ENCODE results near the gene CTSL.
"Not testable (repeated sequence)": the region's sequence is repeated elsewhere in the genome, so short reads cannot be mapped to it uniquely, and the experiment has no call there.

Gene CTSL

GRCh38 chr9:87751868-87752267 lies 25.9 kb downstream of the CTSL start:
- Histone ChIP-seq H3K9me3 (ENCODE audit: control insufficient read depth, insufficient read depth, low read length) (no peaks in the 10 kb centered on the region), H3K9me2 (replicated peaks; ENCODE audit: control insufficient read depth, low read length) (no peaks in the 10 kb centered on the region), H3K79me2 (ENCODE audit: control insufficient read depth, low read length) (no peaks in the 10 kb centered on the region), H4K20me1 (ENCODE audit: control insufficient read depth, insufficient read depth, low read depth, low read length) (no peaks in the 10 kb centered on the region), H3K4me2 (ENCODE audit: low read length) (no peak overlapping the region), H3K27me3 (ENCODE audit: control insufficient read depth, low read length) (no peaks in the 10 kb centered on the region), H3F3A (ENCODE audit: control insufficient read depth, insufficient read depth) (no peaks in the 10 kb centered on the region), H3K4me1 (ENCODE audit: control insufficient read depth, low read length) (no peaks in the 10 kb centered on the region), H3K4me3 (ENCODE audit: low read length) (no peak overlapping the region), H3K36me3 (ENCODE audit: control insufficient read depth, low read length) (no peaks in the 10 kb centered on the region), H3K27ac (ENCODE audit: low read depth, low read length) (no peak overlapping the region)
- TF ChIP-seq EZH2phosphoT487 (IDR thresholded peaks at IDR 0.05; ENCODE audit: borderline replicate concordance, low read length) (no peak), CTCF (IDR thresholded peaks at IDR 0.05; ENCODE audit: low read depth, low read length, poor library complexity, severe bottlenecking) (no peak)

GRCh38 chr9:87753313-87753712 lies 27.4 kb downstream of the CTSL start:
- no peaks in the 10 kb centered on the region for H3K9me2 ChIP-seq (replicated peaks; ENCODE audit: control insufficient read depth, low read length)
- H3K27ac ChIP-seq (ENCODE audit: low read depth, low read length) = no peak overlapping the region
- H3K9me3 ChIP-seq (ENCODE audit: control insufficient read depth, insufficient read depth, low read length) = no peaks in the 10 kb centered on the region
- no peak overlapping the region for H3K4me2 ChIP-seq (ENCODE audit: low read length)
- H3K36me3 ChIP-seq (ENCODE audit: control insufficient read depth, low read length) = no peaks in the 10 kb centered on the region
- no peaks in the 10 kb centered on the region for H3F3A ChIP-seq (ENCODE audit: control insufficient read depth, insufficient read depth)
- no peaks in the 10 kb centered on the region for H3K27me3 ChIP-seq (ENCODE audit: control insufficient read depth, low read length)
- H3K4me3 ChIP-seq (ENCODE audit: low read length) = no peak overlapping the region
- TF ChIP-seq CTCF (IDR thresholded peaks at IDR 0.05; ENCODE audit: low read depth, low read length, poor library complexity, severe bottlenecking) = no peak
- no peak for TF ChIP-seq EZH2phosphoT487 (IDR thresholded peaks at IDR 0.05; ENCODE audit: borderline replicate concordance, low read length)
- H3K79me2 ChIP-seq (ENCODE audit: control insufficient read depth, low read length) = no peaks in the 10 kb centered on the region
- no peaks in the 10 kb centered on the region for H3K4me1 ChIP-seq (ENCODE audit: control insufficient read depth, low read length)
- no peaks in the 10 kb centered on the region for H4K20me1 ChIP-seq (ENCODE audit: control insufficient read depth, insufficient read depth, low read depth, low read length)

- H3K36me3 ChIP-seq (ENCODE audit: control insufficient read depth, low read length); H3K4me2 ChIP-seq (ENCODE audit: low read length); H3K27me3 ChIP-seq (ENCODE audit: control insufficient read depth, low read length); H3F3A ChIP-seq (ENCODE audit: control insufficient read depth, insufficient read depth); H4K20me1 ChIP-seq (ENCODE audit: control insufficient read depth, insufficient read depth, low read depth, low read length); H3K79me2 ChIP-seq (ENCODE audit: control insufficient read depth, low read length); H3K4me1 ChIP-seq (ENCODE audit: control insufficient read depth, low read length); H3K27ac ChIP-seq (ENCODE audit: low read depth, low read length); H3K9me2 ChIP-seq (replicated peaks; ENCODE audit: control insufficient read depth, low read length); H3K9me3 ChIP-seq (ENCODE audit: control insufficient read depth, insufficient read depth, low read length); H3K4me3 ChIP-seq (ENCODE audit: low read length): not testable (repeated sequence)
Measured at GRCh38 chr9:87758330-87758729, 32.4 kb downstream of the CTSL start.

GRCh38 chr9:87759980-87760379 lies 34.1 kb downstream of the CTSL start:
- not testable (repeated sequence) for H3K9me2 ChIP-seq (replicated peaks; ENCODE audit: control insufficient read depth, low read length); H3K4me3 ChIP-seq (ENCODE audit: low read length); H3K4me1 ChIP-seq (ENCODE audit: control insufficient read depth, low read length); H3K27me3 ChIP-seq (ENCODE audit: control insufficient read depth, low read length); H3K4me2 ChIP-seq (ENCODE audit: low read length); H3K79me2 ChIP-seq (ENCODE audit: control insufficient read depth, low read length); H3K9me3 ChIP-seq (ENCODE audit: control insufficient read depth, insufficient read depth, low read length); H3K27ac ChIP-seq (ENCODE audit: low read depth, low read length); H3F3A ChIP-seq (ENCODE audit: control insufficient read depth, insufficient read depth); H3K36me3 ChIP-seq (ENCODE audit: control insufficient read depth, low read length); H4K20me1 ChIP-seq (ENCODE audit: control insufficient read depth, insufficient read depth, low read depth, low read length)

All from DOHH2 (cell line).